Activated CD4-positive, alpha-beta T cell treated with anti-CD3 and anti-CD28 coated beads, Interleukin-2, Interleukin-4, amounts not matched to agents 100 ng/mL and 50 ng/mL, durations not matched to agents 16 hours and 8 hours (primary cell): ENCODE measurements around the gene MOK.

Experiments used
- DNase-seq: peaks from one replicate; pipeline ENCODE4 v3.0.0-alpha.2; 2020; ENCODE audit warnings: low spot score

MOK gene

DNA sequence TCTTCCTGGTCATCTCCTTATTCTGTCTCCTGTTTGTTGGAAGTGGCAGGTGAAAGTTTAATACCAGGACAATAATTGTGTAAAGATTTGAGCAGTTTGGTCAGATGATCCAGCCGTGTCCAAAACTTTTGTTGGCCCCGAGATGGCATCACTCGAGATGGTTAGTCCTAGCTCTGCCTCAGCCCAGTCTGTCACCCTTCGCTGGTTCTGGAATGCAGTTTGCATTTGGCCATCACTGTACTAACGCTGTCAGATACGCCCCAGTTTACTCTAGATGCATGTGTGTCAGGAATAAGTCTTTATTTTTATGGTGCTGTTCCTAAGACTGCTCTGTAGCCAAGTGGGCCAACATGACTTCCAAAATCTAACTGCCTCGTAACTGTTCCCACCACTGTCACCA is 79.6 kb downstream of the MOK start:
- DNase-seq, result no peak

- DNase-seq, result no peak
These were observed 81.3 kb downstream of the MOK start for GRCh38 chr14:102223682-102224081.

DNA sequence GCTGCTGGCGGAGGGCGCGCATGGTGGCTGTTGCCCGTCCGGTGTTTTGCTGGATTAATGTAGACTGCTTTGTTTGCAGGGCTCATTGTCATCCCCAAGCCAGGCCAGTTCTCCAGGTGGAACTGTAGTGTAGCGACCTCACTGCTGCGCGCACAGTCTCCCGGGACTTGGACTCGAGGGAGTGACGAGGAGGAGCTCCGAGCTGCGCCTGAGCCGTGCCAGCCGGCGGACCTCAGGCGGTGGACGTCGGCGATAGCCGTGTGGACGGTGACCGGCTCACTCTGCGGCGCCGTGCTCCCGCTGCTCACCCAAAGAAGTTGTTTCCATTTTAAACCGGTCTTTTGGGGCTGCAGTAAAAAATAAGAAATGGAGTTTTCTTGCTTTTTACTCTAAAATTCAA is 82.2 kb downstream of the MOK start:
- no peak for DNase-seq

DNA sequence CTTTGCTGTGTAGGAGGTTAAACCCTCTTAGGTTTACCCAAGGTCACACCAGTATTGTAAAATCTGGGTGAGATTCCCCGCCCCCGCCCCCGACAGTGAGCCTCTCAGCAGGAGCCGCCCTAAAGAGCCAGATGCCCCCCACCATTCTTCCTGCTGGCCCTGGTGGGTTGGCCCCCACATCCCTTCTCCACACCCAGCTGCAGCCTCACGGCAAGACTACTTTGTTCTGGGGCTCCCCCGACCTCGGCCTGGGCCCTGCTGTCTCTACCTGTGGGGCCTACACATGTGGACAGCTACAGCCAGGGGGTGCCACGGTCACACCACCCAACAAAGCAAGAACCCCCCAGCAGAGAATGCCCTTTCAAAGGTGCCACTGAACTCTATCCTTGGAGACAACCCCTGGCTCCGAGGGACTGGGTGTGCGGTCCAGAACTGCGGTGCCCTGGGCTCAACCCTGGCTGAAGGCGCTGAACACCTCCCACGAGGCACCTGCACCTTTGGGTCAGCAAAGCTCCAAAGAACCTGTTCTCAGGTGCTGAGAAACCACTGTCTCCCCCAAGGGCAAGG is 82.9 kb downstream of the MOK start:
- no peak for DNase-seq

GRCh38 chr14:102221026-102221425 is 83.9 kb downstream of the MOK start:
- DNase-seq, result peak; percentile 21

GRCh38 chr14:102220031-102220430 is 84.9 kb downstream of the MOK start:
- no peak for DNase-seq

- DNase-seq, result no peak
These were observed 85.6 kb downstream of the MOK start for GRCh38 chr14:102219316-102219715.

- no peak for DNase-seq
These were observed 86.3 kb downstream of the MOK start for GRCh38 chr14:102218688-102219087.

DNA sequence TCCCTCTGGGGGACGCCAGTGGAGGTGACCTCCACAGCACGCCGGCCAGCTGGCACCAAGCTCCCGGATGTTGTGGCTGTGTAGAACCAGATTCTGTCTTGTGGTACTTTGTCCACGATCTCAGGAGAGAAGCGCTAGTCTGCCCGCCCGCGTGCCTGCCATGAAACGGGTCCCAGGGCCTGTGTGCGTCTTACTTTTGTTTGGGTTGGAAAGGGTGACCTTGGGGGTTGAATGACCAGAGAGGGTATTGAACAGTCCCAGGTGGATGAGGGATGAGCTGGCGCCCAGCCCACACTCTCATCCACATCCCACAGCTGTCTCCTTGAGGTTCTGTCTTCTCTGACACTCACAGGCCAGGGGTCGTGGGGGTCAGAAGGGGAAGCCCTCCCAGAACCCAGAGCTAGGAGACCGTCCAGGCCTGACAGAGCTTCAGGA is 87.0 kb downstream of the MOK start:
- no peak for DNase-seq

DNA sequence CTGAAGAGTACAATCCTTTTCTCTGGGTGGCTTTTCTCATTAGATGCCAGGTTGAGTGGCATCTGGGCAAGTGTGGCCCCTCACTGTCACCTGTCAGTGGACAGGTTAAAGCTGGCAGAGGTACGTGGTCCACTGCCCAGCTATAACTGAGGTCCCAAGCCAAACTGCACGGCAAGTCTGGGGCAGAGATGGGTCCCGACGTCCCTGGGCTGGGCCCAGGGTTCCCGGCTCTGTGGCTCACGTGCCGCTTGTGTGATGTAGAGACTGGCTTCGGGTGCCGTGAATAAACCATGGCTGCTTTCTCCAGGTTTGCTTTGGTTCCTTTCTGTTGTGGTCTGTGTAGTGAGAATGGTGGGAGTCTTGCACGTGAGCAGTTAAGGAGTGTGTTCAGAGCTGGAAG is 87.6 kb downstream of the MOK start:
- no peak for DNase-seq

GRCh38 chr14:102215576-102216250 is 89.3 kb downstream of the MOK start:
- no peak for DNase-seq

GRCh38 chr14:102215071-102215470 is 89.9 kb downstream of the MOK start:
- DNase-seq, result no peak

GRCh38 chr14:102213984-102214658 is 90.8 kb downstream of the MOK start:
- no peak for DNase-seq

GRCh38 chr14:102213470-102213869 is 91.5 kb downstream of the MOK start:
- no peak for DNase-seq

DNA sequence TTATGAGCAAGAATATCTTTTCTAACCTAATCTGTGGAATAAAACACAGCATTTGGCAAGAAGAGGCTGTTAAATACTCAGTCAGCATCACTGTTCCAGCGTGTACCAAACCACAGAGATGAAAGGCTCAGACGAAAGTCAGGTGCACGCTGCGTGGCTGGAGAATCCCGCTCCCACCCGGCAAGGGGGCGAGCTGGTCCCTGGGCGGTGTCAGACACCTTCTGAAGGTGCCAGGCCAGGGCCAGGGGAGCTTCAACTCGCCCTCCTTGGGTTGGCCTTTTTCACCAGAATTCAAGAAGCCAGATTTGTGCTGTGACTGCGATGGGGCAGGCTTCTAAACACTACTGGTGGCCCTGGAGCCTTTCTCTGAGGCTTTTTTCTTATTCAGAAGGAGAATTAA is 92.1 kb downstream of the MOK start:
- DNase-seq, result no peak

GRCh38 chr14:102212356-102212755 is 92.6 kb downstream of the MOK start:
- no peak for DNase-seq

- no peak for DNase-seq
These were observed 93.7 kb downstream of the MOK start for GRCh38 chr14:102211240-102211639.

DNA sequence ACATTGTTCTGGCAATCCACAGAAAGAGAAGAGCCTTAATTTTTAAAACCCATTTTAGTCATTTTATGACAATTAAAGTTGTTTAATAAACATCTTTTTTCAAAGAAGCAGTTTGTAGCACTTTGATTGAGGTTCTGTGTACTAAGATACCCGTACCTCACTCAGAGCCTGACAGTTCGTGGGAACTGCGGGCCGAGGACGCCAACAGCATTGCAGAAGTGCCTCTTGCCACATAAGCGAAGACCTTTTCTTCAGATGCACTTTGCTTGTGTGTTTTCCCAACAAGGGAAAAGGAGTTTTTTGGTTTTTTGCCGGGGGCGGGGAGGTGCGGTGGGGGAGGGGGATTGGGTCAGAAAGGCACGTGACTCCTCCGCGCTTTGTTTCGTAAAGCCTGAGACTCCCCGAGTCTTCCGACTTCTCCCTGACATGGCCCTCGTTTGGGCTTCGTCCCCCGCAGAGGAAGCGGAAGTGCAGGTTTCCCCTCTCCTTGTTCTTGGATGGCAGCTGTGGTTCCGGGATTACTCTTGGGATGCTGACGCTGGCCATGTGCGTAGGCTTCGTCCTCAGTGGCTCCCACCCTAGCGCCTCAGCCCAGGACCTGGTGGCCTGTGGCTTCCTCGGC is 94.4 kb downstream of the MOK start:
- DNase-seq, result no peak

- no peak for DNase-seq
These were observed 95.6 kb downstream of the MOK start for GRCh38 chr14:102209224-102209966.

DNA sequence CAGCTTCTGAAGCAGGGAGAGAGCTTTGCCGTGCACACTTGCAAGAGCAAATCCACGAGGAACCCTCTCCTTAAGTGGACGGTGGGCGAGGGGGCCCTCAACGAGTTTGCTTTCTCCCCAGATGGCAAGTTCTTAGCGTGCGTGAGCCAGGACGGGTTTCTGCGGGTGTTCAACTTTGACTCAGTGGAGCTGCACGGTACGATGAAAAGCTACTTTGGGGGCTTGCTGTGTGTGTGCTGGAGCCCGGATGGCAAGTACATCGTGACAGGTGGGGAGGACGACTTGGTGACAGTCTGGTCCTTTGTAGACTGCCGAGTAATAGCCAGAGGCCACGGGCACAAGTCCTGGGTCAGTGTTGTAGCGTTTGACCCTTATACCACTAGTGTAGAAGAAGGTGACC is 96.2 kb downstream of the MOK start:
- no peak for DNase-seq

DNA sequence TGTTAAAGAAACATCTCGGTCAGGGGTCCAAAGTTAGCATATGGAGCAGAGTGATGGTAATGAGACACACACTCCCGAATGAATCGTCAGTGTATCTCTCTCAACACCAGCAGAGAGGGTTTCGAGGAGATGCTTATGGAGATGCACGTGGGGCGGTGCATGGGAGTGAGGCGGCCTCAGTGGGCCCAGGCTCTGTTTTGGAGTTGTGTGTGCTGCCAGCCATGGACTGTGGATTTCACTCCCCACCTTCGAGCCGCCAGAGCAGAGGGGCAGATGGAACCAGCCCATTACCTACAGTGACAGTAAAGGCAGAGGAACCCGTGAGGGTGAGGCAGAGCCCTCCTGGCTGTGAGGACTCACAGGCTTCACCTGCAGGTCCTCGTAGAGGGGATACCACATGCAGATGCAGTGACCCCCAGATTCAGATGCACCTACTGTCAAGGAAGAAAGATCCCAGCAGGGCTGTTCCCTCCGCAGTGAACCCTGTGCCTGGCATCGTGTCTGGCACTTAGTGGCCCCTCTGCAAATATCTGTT is 97.1 kb downstream of the MOK start:
- no peak for DNase-seq

- no peak for DNase-seq
These were observed 98.0 kb downstream of the MOK start for GRCh38 chr14:102206918-102207317.
